GM23338 (cell line): Measurements from ENCODE around the gene PALLD. TPM values are rescaled to one million over a fixed set of nuclear protein-coding genes. Genes with fewer than 3 reads are reported as not detected.

ENCODE experiments used
- ATAC-seq: fragments of 200-7000 bp; cut with Tn5 transposase; 3 replicates; pipeline ENCODE4 v1.9.1; 2020
- DNase-seq: peaks from one replicate; pipeline ENCODE4 v3.0.0-alpha.2; 2015; ENCODE audit warnings: low spot score
- H2AFZ ChIP-seq: fragments of 200-600 bp; sonication (generic); 2 replicates; pipeline ENCODE4 v1.8.0; 2016; ENCODE audit warnings: antibody characterized with exemption, mild to moderate bottlenecking, moderate library complexity
- H3F3A ChIP-seq: fragments of 200-600 bp; sonication (generic); replicated peaks from 2 replicates; pipeline ENCODE4 v1.8.0; 2017; ENCODE audit warnings: antibody characterized with exemption, mixed run types, low read depth
- H3K27ac ChIP-seq: fragments of 200-600 bp; sonication (generic); 2 replicates; pipeline ENCODE4 v1.6.1; 2016; ENCODE audit warnings: low read depth
- H3K27me3 ChIP-seq: fragments of 200-600 bp; sonication (generic); 2 replicates; pipeline ENCODE4 v1.8.0; 2016; ENCODE audit warnings: mild to moderate bottlenecking, mixed run types, moderate library complexity; ENCODE audit not compliant: insufficient read depth
- H3K36me3 ChIP-seq: fragments of 200-600 bp; sonication (generic); 2 replicates; pipeline ENCODE4 v1.8.0; 2016; ENCODE audit warnings: mild to moderate bottlenecking; ENCODE audit not compliant: insufficient read depth
- H3K4me1 ChIP-seq: fragments of 200-600 bp; sonication (generic); 2 replicates; pipeline ENCODE4 v1.8.0; 2016; ENCODE audit warnings: mild to moderate bottlenecking, moderate library complexity; ENCODE audit not compliant: insufficient read depth
- H3K4me2 ChIP-seq: fragments of 200-600 bp; sonication (generic); 2 replicates; pipeline ENCODE4 v1.7.1; 2017; ENCODE audit warnings: mixed run types
- H3K4me3 ChIP-seq: fragments of 200-600 bp; sonication (generic); 2 replicates; pipeline ENCODE4 v1.6.1; 2016; ENCODE audit warnings: mixed run types
- H3K79me2 ChIP-seq: fragments of 200-600 bp; sonication (generic); replicated peaks from 2 replicates; pipeline ENCODE4 v1.8.0; 2017; ENCODE audit warnings: mild to moderate bottlenecking; ENCODE audit not compliant: insufficient read depth
- H3K9me2 ChIP-seq: fragments of 200-600 bp; sonication (generic); 2 replicates; pipeline ENCODE4 v1.8.0; 2017; ENCODE audit not compliant: insufficient read depth
- H4K20me1 ChIP-seq: fragments of 200-600 bp; sonication (generic); replicated peaks from 2 replicates; pipeline ENCODE4 v1.8.0; 2017; ENCODE audit warnings: mild to moderate bottlenecking; ENCODE audit not compliant: insufficient read depth
- H3K27ac Mint-ChIP-seq: 2 replicates; pipeline ENCODE4 v1.8.0; 2020; ENCODE audit warnings: inconsistent platforms, mild to moderate bottlenecking, moderate library complexity, mixed read lengths
- H3K27me3 Mint-ChIP-seq: 3 replicates; pipeline ENCODE4 v1.8.0; 2022; ENCODE audit warnings: low read depth, mild to moderate bottlenecking, moderate library complexity, mixed read lengths, inconsistent platforms; ENCODE audit not compliant: insufficient read depth, poor library complexity
- H3K36me3 Mint-ChIP-seq: 3 replicates; pipeline ENCODE4 v1.8.0; 2021; ENCODE audit warnings: low read depth, mild to moderate bottlenecking, inconsistent platforms, moderate library complexity, mixed read lengths
- H3K4me1 Mint-ChIP-seq: 3 replicates; pipeline ENCODE4 v1.8.0; 2020; ENCODE audit warnings: mild to moderate bottlenecking, inconsistent platforms, mixed read lengths
- H3K4me3 Mint-ChIP-seq: 3 replicates; pipeline ENCODE4 v1.8.0; 2021; ENCODE audit warnings: moderate library complexity, mild to moderate bottlenecking, inconsistent platforms, mixed read lengths
- H3K9me3 Mint-ChIP-seq: 3 replicates; pipeline ENCODE4 v1.8.0; 2020; ENCODE audit warnings: moderate library complexity, mild to moderate bottlenecking, inconsistent platforms, mixed read lengths
- CREB1 ChIP-seq: fragments of 250-450 bp; sonication (Bioruptor Pico); IDR thresholded peaks from 2 replicates; pipeline ENCODE4 v1.5.0; 2020; ENCODE audit warnings: low read depth, mild to moderate bottlenecking, moderate library complexity
- EZH2 ChIP-seq: fragments of 200-600 bp; sonication (generic); IDR thresholded peaks from one replicate; pipeline ENCODE4 v1.8.0; 2017; ENCODE audit warnings: antibody characterized with exemption, mild to moderate bottlenecking, low read depth; ENCODE audit not compliant: unreplicated experiment
- EZH2phosphoT487 ChIP-seq: fragments of 200-600 bp; sonication (generic); IDR thresholded peaks from one replicate; pipeline ENCODE4 v1.8.1; 2018; ENCODE audit warnings: antibody characterized with exemption; ENCODE audit not compliant: unreplicated experiment
- JUNB ChIP-seq: IDR thresholded peaks from one replicate; pipeline ENCODE4 v1.6.1; 2016; ENCODE audit warnings: antibody characterized with exemption; ENCODE audit not compliant: unreplicated experiment
- NANOG ChIP-seq: IDR thresholded peaks from 2 replicates; pipeline ENCODE4 v1.6.1; 2016; ENCODE audit warnings: antibody characterized with exemption, borderline replicate concordance
- POLR2AphosphoS5 ChIP-seq: IDR thresholded peaks from 2 replicates; pipeline ENCODE4 v1.6.1; 2016; ENCODE audit warnings: antibody characterized with exemption, low read depth
- STAT1 ChIP-seq: IDR thresholded peaks from one replicate; pipeline ENCODE4 v1.6.1; 2016; ENCODE audit warnings: antibody characterized with exemption; ENCODE audit not compliant: unreplicated experiment
- ZNF114 ChIP-seq: fragments of 250-450 bp; sonication (Bioruptor Pico); IDR thresholded peaks from 2 replicates; pipeline ENCODE4 v1.5.0; 2020; ENCODE audit warnings: mild to moderate bottlenecking, moderate library complexity
- polyA plus RNA-seq: library from polyadenylated mRNA; unstranded; fragments of >200 nt; fragmentation: Nextera tagmentation; extraction: Ambion mirVana; gene quantifications from 2 replicates; pipeline ENCODE4 v1.2.1, GENCODE V29; 2016
- total RNA-seq: library from RNA; depleted of rRNA; stranded (reverse); fragments of >200 nt; shearing (Covaris generic); gene quantifications from 2 replicates; pipeline ENCODE4 v1.2.3, GENCODE V29; 2014
- TF ChIP-seq, protein P1 (sequence below): IDR thresholded peaks from one replicate; pipeline ENCODE4 v1.6.1; 2018; ENCODE audit warnings: antibody characterized with exemption; ENCODE audit not compliant: unreplicated experiment
- TF ChIP-seq, protein P2 (sequence below), 2 experiments: fragments of 200-600 bp in 1 of 2; sonication (generic) in 1 of 2; conservative IDR thresholded peaks; 2 replicates each; pipeline versions ENCODE4 v1.5.1 to v1.6.1; 2016 to 2017; ENCODE audit warnings: antibody characterized with exemption in 2 of 2, low read depth in 2 of 2, mild to moderate bottlenecking in 2 of 2, moderate library complexity in 1 of 2
- TF ChIP-seq, protein P3 (sequence below): IDR thresholded peaks from 2 replicates; pipeline ENCODE4 v1.6.1; 2016; ENCODE audit warnings: antibody characterized with exemption

PALLD gene
- total and polyA plus RNA-seq, 2 experiments from 2014 or later = 13.1 to 30.2 TPM

DNA sequence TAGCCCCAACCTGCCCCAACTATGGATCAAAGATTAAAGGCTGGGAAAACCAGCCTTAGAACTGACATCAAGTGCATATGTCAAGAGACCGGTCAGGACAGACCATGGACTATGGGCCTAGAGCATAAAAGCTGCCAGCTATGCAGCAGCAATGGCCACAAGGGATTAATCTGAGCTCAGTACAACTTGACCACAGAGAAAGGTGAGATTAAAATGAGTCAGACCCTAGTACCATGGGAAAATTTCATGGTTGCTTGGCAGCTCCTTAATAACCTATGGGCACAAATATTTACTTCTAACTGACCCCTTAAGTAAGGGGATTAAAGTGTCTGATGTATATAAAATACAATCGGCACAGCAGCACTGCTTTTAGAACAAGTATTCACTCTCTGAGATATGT lies 458.8 kb downstream of the PALLD start (continued):
- TF ChIP-seq, protein P1, sequence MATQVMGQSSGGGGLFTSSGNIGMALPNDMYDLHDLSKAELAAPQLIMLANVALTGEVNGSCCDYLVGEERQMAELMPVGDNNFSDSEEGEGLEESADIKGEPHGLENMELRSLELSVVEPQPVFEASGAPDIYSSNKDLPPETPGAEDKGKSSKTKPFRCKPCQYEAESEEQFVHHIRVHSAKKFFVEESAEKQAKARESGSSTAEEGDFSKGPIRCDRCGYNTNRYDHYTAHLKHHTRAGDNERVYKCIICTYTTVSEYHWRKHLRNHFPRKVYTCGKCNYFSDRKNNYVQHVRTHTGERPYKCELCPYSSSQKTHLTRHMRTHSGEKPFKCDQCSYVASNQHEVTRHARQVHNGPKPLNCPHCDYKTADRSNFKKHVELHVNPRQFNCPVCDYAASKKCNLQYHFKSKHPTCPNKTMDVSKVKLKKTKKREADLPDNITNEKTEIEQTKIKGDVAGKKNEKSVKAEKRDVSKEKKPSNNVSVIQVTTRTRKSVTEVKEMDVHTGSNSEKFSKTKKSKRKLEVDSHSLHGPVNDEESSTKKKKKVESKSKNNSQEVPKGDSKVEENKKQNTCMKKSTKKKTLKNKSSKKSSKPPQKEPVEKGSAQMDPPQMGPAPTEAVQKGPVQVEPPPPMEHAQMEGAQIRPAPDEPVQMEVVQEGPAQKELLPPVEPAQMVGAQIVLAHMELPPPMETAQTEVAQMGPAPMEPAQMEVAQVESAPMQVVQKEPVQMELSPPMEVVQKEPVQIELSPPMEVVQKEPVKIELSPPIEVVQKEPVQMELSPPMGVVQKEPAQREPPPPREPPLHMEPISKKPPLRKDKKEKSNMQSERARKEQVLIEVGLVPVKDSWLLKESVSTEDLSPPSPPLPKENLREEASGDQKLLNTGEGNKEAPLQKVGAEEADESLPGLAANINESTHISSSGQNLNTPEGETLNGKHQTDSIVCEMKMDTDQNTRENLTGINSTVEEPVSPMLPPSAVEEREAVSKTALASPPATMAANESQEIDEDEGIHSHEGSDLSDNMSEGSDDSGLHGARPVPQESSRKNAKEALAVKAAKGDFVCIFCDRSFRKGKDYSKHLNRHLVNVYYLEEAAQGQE = no peak
- TF ChIP-seq CREB1 (CRISPR knock-in tag) (no peak), POLR2AphosphoS5 (no peak), EZH2 (no peak), EZH2phosphoT487 (no peak), STAT1 (no peak), JUNB (no peak), NANOG (no peak), ZNF114 (CRISPR knock-in tag) (no peak)
- TF ChIP-seq, protein P2, sequence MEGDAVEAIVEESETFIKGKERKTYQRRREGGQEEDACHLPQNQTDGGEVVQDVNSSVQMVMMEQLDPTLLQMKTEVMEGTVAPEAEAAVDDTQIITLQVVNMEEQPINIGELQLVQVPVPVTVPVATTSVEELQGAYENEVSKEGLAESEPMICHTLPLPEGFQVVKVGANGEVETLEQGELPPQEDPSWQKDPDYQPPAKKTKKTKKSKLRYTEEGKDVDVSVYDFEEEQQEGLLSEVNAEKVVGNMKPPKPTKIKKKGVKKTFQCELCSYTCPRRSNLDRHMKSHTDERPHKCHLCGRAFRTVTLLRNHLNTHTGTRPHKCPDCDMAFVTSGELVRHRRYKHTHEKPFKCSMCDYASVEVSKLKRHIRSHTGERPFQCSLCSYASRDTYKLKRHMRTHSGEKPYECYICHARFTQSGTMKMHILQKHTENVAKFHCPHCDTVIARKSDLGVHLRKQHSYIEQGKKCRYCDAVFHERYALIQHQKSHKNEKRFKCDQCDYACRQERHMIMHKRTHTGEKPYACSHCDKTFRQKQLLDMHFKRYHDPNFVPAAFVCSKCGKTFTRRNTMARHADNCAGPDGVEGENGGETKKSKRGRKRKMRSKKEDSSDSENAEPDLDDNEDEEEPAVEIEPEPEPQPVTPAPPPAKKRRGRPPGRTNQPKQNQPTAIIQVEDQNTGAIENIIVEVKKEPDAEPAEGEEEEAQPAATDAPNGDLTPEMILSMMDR (conservative IDR thresholded peaks at IDR 0.05; ENCODE audit: low read depth in 2 of 2) = no peak
- TF ChIP-seq, protein P3, sequence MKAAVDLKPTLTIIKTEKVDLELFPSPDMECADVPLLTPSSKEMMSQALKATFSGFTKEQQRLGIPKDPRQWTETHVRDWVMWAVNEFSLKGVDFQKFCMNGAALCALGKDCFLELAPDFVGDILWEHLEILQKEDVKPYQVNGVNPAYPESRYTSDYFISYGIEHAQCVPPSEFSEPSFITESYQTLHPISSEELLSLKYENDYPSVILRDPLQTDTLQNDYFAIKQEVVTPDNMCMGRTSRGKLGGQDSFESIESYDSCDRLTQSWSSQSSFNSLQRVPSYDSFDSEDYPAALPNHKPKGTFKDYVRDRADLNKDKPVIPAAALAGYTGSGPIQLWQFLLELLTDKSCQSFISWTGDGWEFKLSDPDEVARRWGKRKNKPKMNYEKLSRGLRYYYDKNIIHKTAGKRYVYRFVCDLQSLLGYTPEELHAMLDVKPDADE = no peak

DNA sequence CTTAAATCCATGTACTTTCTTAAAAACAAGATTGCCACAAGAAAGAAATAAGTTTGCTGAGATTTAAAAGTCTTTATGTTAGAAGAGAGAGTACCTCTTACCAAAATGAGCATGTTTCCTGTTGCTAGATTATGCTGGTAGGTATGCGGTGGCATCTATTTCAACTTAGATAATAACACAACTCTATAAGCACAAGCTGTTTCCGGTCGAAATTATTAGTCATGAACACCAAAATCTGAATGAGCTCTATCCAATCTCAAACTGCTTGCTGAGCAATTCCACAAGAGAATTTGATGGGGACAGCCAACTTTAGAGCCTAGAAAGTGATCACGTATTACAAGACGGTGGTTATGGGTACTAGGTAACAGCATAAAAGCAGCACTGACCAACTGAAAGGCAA lies 463.9 kb downstream of the PALLD start:
- Histone ChIP-seq H3K27me3 (no peaks in the 10 kb centered on the region), H3K79me2 (no peaks in the 10 kb centered on the region), H3K4me3 (no peak overlapping the region), H2AFZ (no peak overlapping the region), H3F3A (no peaks in the 10 kb centered on the region), H3K4me1 (no peaks in the 10 kb centered on the region), H3K36me3 (no peaks in the 10 kb centered on the region), H3K27ac (no peak overlapping the region), H4K20me1 (no peaks in the 10 kb centered on the region), H3K4me2 (no peak overlapping the region), H3K9me2 (no peaks in the 10 kb centered on the region; the same call in 1 of the 2 replicates)
- Mint-ChIP-seq H3K27ac (no peak overlapping the region), H3K27me3 (peaks cover 2% of the 10 kb centered on the region), H3K36me3 (peaks cover 16% of the 10 kb centered on the region; the same call in 2 of the 3 replicates), H3K4me1 (no peaks in the 10 kb centered on the region), H3K4me3 (no peak overlapping the region), H3K9me3 (peaks cover 12% of the 10 kb centered on the region; the same call in 2 of the 3 replicates)
- no peak for ATAC-seq
- DNase-seq = no peak
- TF ChIP-seq STAT1 (no peak), POLR2AphosphoS5 (no peak), NANOG (no peak)
- TF ChIP-seq, protein P3 = no peak
- TF ChIP-seq, protein P2 (conservative IDR thresholded peaks at IDR 0.05; ENCODE audit: low read depth in 2 of 2) = no peak
